ENCODE measurements around the gene VAMP8. TPM values are rescaled to one million over a fixed set of nuclear protein-coding genes. Genes with fewer than 3 reads are reported as not detected.
A peak's percentile ranks its signal among the peaks of the same experiment; 100 is the strongest.

VAMP8 gene
- total and polyA plus RNA-seq, 10 of the 15 experiments (the other 5 are each of a cell fraction or from before 2014, with no cell fraction given) = 93.6 to 744 (median 217) TPM

DNA sequence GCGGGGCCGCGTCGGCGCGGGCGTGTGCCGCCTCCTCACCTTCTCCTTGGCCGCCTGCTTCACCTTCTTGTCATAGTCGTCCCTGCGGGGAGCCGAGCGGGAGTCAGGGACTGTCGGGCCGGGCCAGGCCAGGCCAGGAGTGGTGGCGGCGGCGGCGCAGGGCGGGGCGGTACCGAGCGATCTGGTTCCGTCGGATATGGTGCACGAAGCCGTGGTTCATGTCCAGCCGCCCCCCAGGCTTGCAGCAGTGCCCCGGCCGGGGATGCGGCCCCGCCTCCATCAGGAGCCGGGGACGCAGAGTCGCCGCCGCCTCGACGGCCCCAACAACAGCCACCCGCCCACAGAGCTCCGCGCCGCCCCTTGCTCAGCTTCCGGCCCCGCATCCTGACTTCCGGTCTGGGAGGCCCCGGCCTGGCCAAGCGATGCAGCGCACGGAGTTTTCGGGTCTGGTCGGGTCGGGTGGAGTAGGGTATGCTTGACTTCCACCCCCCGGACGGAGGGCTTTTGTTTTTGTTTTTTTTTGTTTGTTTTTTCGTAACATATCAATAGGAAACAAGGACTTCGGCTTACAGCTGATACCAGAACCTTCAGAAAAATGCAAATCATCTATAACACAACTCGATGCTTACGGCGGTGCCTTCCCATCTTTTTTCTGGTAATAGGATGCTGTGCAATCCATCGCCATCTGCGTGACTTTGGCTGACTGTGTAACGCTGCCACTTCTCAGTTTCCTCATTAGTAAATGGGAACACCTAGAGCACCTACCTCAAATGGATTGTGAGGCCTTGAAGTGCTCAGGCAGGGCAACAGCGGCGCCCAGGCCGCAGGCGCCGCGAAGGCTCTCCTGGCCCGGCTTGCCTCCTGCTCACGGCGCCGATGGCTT is 34.6 kb downstream of the VAMP8 start, which contains the start of gene C2orf68 (continued):
- TF ChIP-seq SIX5 (IDR thresholded peaks at IDR 0.05; ENCODE audit: low read depth, low read length, severe bottlenecking) (peak; percentile 45), BACH1 (IDR thresholded peaks at IDR 0.05; ENCODE audit: borderline replicate concordance) (peak; percentile 44; the same call in 1 of the 2 replicates), GABPA (IDR thresholded peaks at IDR 0.05; ENCODE audit: low read depth) (peak; percentile 93), NFYA (IDR thresholded peaks at IDR 0.05; ENCODE audit: borderline replicate concordance, low read depth, low read length) (no peak), CEBPB (IDR thresholded peaks at IDR 0.05; ENCODE audit: borderline replicate concordance in 1 of 2, low read depth in 2 of 2, low read length in 2 of 2) (no peak), TBL1XR1 (IDR thresholded peaks at IDR 0.05; ENCODE audit: low read depth, low read length) (no peak), RUNX3 (IDR thresholded peaks at IDR 0.05; ENCODE audit: low read length) (no peak; the same call in 1 of the 2 replicates)
- TF ChIP-seq, protein P1, sequence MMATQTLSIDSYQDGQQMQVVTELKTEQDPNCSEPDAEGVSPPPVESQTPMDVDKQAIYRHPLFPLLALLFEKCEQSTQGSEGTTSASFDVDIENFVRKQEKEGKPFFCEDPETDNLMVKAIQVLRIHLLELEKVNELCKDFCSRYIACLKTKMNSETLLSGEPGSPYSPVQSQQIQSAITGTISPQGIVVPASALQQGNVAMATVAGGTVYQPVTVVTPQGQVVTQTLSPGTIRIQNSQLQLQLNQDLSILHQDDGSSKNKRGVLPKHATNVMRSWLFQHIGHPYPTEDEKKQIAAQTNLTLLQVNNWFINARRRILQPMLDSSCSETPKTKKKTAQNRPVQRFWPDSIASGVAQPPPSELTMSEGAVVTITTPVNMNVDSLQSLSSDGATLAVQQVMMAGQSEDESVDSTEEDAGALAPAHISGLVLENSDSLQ (IDR thresholded peaks at IDR 0.05) = no peak; the same call in 1 of the 2 replicates
- TF ChIP-seq, protein P2, sequence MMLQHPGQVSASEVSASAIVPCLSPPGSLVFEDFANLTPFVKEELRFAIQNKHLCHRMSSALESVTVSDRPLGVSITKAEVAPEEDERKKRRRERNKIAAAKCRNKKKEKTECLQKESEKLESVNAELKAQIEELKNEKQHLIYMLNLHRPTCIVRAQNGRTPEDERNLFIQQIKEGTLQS (IDR thresholded peaks at IDR 0.05; ENCODE audit: borderline replicate concordance, extremely low read depth, low read depth, low read length) = no peak

All from GM12878 (cell line).